ENCODE data around the gene CDKL1.

The CDKL1 gene

DNA sequence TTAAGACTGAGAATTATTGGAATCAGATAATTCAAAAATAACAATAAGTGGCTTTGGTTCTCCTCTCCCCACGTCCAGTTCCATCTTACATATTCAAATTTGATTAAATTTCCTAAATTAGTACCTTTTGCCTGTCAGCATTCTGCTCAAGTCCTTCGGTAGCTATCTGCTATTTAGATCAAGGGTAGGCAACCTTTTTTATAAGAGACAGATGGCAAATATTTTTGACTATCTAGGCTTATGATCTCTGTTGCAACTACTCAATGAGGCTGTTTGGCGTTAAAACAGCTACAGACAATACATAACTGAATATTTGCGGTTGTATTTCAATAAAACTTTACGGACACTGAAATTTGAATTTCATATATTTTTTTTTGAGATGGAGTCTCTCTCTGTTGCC, 106.4 kb downstream of the CDKL1 start:
- no peak for DNase-seq (ENCODE audit: insufficient read length, low spot score)
- FAIRE-seq: no peak

DNA sequence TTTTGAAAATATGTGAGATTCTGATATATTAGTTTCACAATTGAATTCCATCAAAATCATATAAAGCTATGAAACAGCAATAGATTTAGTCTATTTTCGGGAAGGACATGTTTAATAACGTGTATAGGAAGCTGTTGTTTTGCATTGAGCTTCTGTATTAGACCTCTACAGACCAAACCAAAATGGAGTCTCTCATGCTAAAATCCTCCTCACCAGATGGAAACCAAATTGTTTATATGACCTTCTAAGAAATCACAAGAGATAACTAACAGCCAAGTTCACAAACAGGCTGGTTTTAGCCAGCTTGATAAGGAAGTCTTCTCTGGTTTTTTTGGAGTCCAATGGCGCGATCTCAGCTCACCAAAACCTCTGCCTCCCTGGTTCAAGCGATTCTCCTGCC, 108.5 kb downstream of the CDKL1 start:
- DNase-seq (ENCODE audit: insufficient read length, low spot score): no peak
- FAIRE-seq: no peak

DNA sequence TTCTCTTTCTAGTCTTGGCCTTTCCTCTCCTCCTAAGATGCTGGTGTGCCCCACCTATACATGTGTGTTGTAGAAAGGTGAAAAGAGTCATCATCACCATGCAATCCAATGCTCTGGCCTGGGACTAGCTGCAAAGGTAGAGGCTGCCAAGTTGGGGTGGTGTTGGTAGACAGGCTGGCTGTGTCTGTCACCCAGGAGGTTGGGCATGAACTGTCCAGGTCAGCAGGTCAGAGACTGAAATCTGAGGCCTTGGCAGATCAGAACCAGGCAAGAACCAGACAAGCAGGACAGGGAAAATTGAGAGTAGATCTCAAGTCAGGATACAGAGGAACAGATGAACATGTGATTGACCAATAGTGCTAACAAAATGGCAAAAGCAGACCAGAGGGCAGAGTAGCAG, 110.8 kb downstream of the CDKL1 start:
- FAIRE-seq: no peak
- no peak for DNase-seq (ENCODE audit: insufficient read length, low spot score)

Data from HTR-8/SVneo (cell line).